Head of caudate nucleus (tissue), 42 donors: ENCODE measurements around the gene GLOD4.
"Not testable (repeated sequence)": the region's sequence is repeated elsewhere in the genome, so short reads cannot be mapped to it uniquely, and the experiment has no call there.

Experiments
- DNase-seq, 42 donors: peaks; one replicate each; pipeline versions ENCODE4 v3.0.0 to v3.0.0-alpha.2; 2020 to 2021; ENCODE audit warnings: mixed read lengths in 7 of 42
- intact Hi-C: fragments of 100-400 bp; cut with DNase I; formaldehyde crosslinking; loops from one replicate; pipeline ENCODE4 v1.15.0; 2022

Gene GLOD4

DNA sequence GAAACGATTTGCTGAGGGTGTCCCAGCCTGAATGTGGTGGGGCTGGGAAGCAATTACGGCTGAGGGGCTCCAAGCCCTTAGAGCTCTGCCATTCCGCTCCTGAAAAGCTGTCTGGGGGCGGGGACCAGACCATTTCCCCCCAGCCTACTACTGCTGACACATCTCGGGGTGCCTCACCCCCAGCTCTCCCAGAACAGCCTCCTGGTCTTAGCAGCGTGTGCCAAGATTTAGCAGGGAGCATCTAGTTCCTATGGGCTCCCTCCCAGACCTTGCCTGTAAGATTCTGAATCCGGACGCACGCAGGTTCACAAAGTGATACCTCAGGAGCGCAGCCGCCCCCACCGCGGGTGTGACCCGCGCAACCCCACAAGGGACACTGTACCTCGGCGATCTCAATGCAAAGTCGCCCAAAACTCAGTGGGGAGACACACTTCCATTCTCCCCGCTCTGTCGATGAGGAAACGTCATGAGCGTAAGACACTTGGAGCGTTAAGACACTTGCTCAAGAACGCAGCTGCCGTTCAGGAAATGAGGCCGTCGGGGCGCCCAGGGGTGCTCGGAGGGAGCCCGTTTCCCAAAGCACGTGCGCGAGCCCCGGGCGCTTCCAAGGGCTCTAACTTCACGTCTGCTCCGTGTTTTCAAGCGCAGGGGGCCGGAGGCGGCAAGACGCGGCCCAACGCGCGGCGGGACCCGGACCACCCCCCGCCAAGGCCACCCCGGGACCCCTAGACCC lies 30.6 kb downstream of the GLOD4 start:
- peak in 21 of 42 donors; percentile 4 to 48 (median 19) for DNase-seq
- intact Hi-C loops, result no loop called here

DNA sequence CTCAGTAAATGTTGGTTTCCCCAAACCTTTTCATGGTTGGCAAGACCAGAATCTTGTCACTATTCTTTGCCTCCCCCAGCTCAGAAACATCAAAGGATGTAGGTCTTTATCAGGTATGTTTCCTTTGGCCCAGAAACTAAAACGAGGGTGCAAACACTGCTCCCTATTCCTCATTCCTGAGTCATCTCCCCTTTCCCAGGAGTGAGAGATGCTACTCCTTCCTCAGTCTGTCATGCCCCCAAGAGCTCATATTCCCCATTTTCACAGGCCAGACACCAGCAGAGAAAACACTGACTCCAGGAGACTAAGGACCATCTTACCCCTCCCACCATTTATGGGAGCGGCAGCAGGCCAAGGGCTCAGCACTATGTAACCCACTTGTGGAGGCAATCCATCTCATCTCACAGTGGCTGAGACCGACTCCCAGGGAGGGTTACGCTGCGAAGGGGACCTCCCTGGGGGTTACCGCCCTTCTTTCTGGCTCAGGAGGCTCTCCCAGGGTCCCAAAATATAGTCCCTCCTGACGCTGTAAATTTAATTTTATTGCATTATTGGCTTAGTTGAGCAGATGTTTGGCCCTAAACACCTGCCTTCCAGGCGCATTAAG lies 31.5 kb downstream of the GLOD4 start:
- no peak for DNase-seq
- intact Hi-C loops, result no loop called here

DNA sequence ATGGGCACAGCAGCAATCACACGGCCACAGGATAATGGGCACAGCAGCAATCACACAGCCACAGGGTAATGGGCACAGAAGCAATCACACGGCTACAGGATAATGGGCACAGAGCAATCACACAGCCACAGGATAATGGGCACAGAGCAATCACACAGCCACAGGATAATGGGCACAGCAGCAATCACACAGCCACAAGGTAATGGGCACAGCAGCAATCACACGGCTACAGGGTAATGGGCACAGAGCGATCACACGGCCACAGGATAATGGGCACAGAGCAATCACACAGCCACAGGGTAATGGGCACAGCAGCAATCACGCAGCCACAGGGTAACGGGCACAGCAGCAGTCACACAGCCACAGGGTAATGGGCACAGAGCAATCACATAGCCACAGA lies 32.7 kb downstream of the GLOD4 start:
- DNase-seq, intact Hi-C loops: not testable (repeated sequence)

- intact Hi-C loops, result not testable (repeated sequence)
These were observed 33.5 kb downstream of the GLOD4 start for GRCh38 chr17:748604-749003.

GRCh38 chr17:746783-747629 lies 35.1 kb downstream of the GLOD4 start:
- intact Hi-C loops, result no loop called here
- DNase-seq, result no peak

More at GRCh38 chr17:748604-749003, 33.5 kb downstream of the GLOD4 start:
- DNase-seq, result not testable (repeated sequence)

- DNase-seq, result no peak
- intact Hi-C loops, result no loop called here
These were observed 35.9 kb downstream of the GLOD4 start for GRCh38 chr17:746181-746580.

- intact Hi-C loops, result no loop called here
- DNase-seq, result no peak
These were observed 36.7 kb downstream of the GLOD4 start for GRCh38 chr17:745406-745805.

GRCh38 chr17:744937-745336 lies 37.1 kb downstream of the GLOD4 start:
- intact Hi-C loops, result no loop called here
- DNase-seq, result no peak

GRCh38 chr17:743139-743538 lies 38.9 kb downstream of the GLOD4 start:
- intact Hi-C loops, result no loop called here
- DNase-seq, result no peak

GRCh38 chr17:742147-742793 lies 39.8 kb downstream of the GLOD4 start:
- no peak for DNase-seq
- intact Hi-C loops, result no loop called here

GRCh38 chr17:740240-741017 lies 41.7 kb downstream of the GLOD4 start:
- DNase-seq, result peak in 19 of 42 donors; percentile 5 to 60 (median 27)
- intact Hi-C loops, result no loop called here

GRCh38 chr17:737561-738113 lies 44.4 kb downstream of the GLOD4 start:
- intact Hi-C loops, result loop anchor here (10.0 kb wide), 1 partner anchor 47 kb away; the partner anchor contains the start of genes GLOD4 and MRM3
- DNase-seq, result no peak

DNA sequence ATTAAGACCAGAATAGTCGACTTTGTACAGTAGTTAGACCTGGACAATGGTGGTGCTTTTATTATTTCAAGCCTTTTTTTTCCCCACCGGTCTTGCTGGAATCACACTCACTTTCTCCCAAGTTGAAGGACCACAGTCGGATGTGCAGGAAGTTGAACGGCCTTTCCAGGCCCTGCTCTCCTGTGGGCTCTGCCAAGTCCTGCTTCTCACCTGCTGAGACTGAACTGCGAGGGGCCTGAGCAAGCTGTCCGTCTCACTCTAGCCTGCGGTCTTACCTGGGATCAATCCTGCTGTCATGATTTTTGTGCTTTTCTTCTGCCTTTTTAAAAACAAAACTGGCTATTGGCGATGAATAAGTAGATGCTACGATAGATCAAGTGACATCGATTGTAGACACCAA lies 48.3 kb downstream of the GLOD4 start:
- no peak for DNase-seq
- intact Hi-C loops, result loop anchor here (10.0 kb wide), 1 partner anchor 51 kb away; the partner anchor contains the start of genes GLOD4 and MRM3

DNA sequence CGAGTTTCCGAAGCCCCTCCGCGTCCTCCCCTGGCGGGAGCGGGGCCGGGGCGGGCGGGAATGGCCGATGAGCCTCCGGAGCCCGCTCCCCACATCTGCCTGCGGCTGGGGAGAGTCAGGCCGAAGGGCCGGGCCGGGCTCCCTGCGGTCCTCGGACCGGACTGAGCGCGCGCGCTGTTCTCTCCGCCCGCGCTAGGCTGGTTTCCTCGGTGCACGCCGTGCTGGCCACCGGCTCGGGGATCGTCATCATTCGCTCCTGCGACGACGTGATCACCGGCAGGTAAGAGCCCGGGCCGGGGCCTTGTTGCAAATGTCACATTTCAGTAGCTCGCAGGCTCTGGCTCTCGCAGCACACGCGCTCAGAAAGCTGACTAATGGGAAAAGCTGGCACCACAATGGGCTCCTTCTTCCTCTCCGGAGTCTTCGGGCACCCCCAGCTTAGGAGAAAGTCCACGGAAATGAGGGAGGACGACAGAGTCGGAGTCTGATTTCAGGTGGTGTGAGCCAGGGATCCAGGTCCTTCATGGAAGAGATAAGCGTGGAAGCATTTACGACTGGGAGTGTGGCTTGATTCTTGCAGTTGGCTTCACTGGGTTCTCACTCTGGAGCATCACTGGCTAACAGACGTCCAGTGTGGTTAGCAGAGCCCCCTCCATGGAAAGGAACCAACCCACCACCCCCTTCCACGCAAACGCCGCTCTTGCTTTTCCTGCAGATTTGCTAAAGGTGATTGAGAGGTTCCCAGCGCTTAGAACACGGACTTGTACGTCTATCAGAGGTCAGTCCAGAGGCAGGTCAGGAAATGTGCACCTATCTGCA lies 49.0 kb downstream of the GLOD4 start:
- DNase-seq, result peak in 41 of 42 donors; percentile 12 to 74 (median 47)
- intact Hi-C loops, result loop anchor here (10.0 kb wide), 1 partner anchor 52 kb away; the partner anchor contains the start of genes GLOD4 and MRM3

- DNase-seq, result peak in 39 of 42 donors; percentile 26 to 87 (median 66)
- intact Hi-C loops, result loop anchor here (10.0 kb wide), 1 partner anchor 53 kb away; the partner anchor contains the start of genes GLOD4 and MRM3
These were observed 49.8 kb downstream of the GLOD4 start, which contains the start of gene TLCD3A for GRCh38 chr17:732067-732901. TSS of gene TLCD3A (plus strand) at chr17:732596. CDS start at chr17:732648, 52 bp downstream.

- DNase-seq, result peak in 12 of 42 donors; percentile 13 to 41 (median 20)
- intact Hi-C loops, result loop anchor here (10.0 kb wide), 1 partner anchor 53 kb away; the partner anchor contains the start of genes GLOD4 and MRM3
These were observed 50.4 kb downstream of the GLOD4 start for GRCh38 chr17:731644-732066.
